ENCODE measurements around the gene GNA15.

Gene GNA15

DNA sequence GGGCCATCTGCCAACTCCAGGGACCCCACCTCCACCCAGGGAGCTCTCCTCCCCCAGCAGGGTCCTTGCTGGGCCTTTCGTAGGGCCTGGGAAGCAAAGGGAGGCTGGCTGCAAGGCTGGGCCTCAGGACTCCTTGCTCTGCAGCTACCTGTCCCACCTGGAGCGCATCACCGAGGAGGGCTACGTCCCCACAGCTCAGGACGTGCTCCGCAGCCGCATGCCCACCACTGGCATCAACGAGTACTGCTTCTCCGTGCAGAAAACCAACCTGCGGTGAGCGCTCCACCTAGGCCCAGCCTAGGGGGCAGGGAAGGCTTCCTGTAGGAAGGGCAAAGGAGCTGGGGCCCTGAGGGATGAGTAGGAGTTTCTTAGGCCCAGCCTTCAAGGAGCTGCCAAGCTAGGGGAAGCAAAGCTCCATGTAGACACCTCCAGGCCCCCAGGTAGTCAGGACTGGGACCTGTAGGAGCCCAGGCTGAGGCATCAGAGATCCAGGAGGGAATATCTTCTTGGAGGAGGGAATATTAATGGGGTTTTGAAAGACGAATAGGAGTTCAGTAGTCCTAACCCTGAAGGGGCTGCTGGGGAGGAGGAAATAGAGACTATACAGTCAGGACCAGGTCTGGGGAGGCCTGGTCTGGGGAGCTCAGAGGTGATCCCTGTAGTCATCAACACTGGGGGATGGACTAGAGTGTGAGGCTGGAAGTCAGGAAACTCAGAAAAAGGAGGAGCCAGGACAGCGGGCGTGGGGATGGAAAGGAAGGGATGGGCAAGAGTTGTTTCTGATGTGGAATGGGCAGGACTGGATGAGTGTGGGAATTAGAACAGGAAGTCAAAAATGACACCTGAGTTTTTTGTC, 16.0 kb downstream of the GNA15 start:
- Histone ChIP-seq H3K27ac (ENCODE audit: extremely low read depth, low read depth, low read length) (no peak overlapping the region), H3K9me3 (ENCODE audit: control insufficient read depth, insufficient read depth, low read depth, low read length) (no peaks in the 10 kb centered on the region), H3K4me3 (ENCODE audit: low read depth, low read length) (no peak overlapping the region), H3K36me3 (ENCODE audit: control insufficient read depth in 2 of 2, insufficient read depth in 1 of 2, low read length in 2 of 2) (no peaks in the 10 kb centered on the region), H3K4me1 (ENCODE audit: control insufficient read depth, insufficient read depth, low read length) (no peaks in the 10 kb centered on the region)
- ChIA-PET CTCF (interaction anchor here (0.6 to 2.1 kb wide), 5 partner anchors 10 to 122 kb away, joined by 3 to 7 read pairs (median 4); no protein-coding TSS in a partner anchor), POLR2A (no interaction called here)
- TF ChIP-seq GLIS2 (tag by site-specific recombination; IDR thresholded peaks at IDR 0.05) (no peak), ZNF514 (tag by site-specific recombination; IDR thresholded peaks at IDR 0.05) (no peak), KLF1 (tag by site-specific recombination; IDR thresholded peaks at IDR 0.05) (no peak), ZNF394 (tag by site-specific recombination; IDR thresholded peaks at IDR 0.05; ENCODE audit: borderline replicate concordance) (no peak), SP2 (tag by site-specific recombination; IDR thresholded peaks at IDR 0.05) (0 out of 2 replicates have a peak, but pooled peaks have one; percentile 17), ZFP3 (tag by site-specific recombination; IDR thresholded peaks at IDR 0.05; ENCODE audit: low read depth) (peak; percentile 95)

DNA sequence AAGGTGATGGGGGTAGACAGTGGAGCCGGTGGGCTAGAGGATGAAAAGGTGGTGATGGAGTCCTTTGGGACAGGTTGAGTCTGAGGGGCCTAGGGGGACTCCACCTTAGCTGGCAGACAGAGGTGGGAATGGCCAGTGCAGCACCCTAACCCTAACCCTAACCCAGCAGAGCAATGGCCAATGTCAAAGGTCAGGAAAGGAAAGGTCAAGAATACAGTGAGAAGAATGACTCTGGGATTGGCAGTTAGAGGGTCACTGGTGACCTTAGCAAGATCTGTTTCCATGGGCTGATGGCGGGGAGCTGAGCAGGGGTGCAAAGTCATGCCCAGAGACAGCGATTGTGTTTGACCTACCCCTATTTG, 16.6 kb downstream of the GNA15 start:
- H3K27ac ChIP-seq (ENCODE audit: extremely low read depth, low read depth, low read length) = no peak overlapping the region
- ChIA-PET CTCF (interaction anchor here (0.5 to 2.1 kb wide), 7 partner anchors 10 to 349 kb away, joined by 3 to 7 read pairs (median 4); no protein-coding TSS in a partner anchor), POLR2A (no interaction called here)
- H3K4me3 ChIP-seq (ENCODE audit: low read depth, low read length) = no peak overlapping the region
- TF ChIP-seq ZNF600 (tag by site-specific recombination; IDR thresholded peaks at IDR 0.05) (no peak), ZBTB20 (tag by site-specific recombination; IDR thresholded peaks at IDR 0.05) (no peak), ZNF501 (tag by site-specific recombination; IDR thresholded peaks at IDR 0.05) (no peak), ZNF140 (tag by site-specific recombination; IDR thresholded peaks at IDR 0.05) (no peak), TCF7L2 (IDR thresholded peaks at IDR 0.05; ENCODE audit: borderline replicate concordance, low read depth, low read length) (no peak), ZNF530 (tag by site-specific recombination; IDR thresholded peaks at IDR 0.05; ENCODE audit: low read depth) (no peak), ZNF341 (tag by site-specific recombination; IDR thresholded peaks at IDR 0.05; ENCODE audit: low read depth) (no peak)
- TF ChIP-seq, protein P1, sequence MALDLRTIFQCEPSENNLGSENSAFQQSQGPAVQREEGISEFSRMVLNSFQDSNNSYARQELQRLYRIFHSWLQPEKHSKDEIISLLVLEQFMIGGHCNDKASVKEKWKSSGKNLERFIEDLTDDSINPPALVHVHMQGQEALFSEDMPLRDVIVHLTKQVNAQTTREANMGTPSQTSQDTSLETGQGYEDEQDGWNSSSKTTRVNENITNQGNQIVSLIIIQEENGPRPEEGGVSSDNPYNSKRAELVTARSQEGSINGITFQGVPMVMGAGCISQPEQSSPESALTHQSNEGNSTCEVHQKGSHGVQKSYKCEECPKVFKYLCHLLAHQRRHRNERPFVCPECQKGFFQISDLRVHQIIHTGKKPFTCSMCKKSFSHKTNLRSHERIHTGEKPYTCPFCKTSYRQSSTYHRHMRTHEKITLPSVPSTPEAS (tag by site-specific recombination; IDR thresholded peaks at IDR 0.05) = no peak
- TF ChIP-seq, protein P2, sequence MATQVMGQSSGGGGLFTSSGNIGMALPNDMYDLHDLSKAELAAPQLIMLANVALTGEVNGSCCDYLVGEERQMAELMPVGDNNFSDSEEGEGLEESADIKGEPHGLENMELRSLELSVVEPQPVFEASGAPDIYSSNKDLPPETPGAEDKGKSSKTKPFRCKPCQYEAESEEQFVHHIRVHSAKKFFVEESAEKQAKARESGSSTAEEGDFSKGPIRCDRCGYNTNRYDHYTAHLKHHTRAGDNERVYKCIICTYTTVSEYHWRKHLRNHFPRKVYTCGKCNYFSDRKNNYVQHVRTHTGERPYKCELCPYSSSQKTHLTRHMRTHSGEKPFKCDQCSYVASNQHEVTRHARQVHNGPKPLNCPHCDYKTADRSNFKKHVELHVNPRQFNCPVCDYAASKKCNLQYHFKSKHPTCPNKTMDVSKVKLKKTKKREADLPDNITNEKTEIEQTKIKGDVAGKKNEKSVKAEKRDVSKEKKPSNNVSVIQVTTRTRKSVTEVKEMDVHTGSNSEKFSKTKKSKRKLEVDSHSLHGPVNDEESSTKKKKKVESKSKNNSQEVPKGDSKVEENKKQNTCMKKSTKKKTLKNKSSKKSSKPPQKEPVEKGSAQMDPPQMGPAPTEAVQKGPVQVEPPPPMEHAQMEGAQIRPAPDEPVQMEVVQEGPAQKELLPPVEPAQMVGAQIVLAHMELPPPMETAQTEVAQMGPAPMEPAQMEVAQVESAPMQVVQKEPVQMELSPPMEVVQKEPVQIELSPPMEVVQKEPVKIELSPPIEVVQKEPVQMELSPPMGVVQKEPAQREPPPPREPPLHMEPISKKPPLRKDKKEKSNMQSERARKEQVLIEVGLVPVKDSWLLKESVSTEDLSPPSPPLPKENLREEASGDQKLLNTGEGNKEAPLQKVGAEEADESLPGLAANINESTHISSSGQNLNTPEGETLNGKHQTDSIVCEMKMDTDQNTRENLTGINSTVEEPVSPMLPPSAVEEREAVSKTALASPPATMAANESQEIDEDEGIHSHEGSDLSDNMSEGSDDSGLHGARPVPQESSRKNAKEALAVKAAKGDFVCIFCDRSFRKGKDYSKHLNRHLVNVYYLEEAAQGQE (tag by site-specific recombination; IDR thresholded peaks at IDR 0.05) = no peak
- H3K4me1 ChIP-seq (ENCODE audit: control insufficient read depth, insufficient read depth, low read length) = no peaks in the 10 kb centered on the region
- H3K36me3 ChIP-seq (ENCODE audit: control insufficient read depth in 2 of 2, insufficient read depth in 1 of 2, low read length in 2 of 2) = no peaks in the 10 kb centered on the region
- no peaks in the 10 kb centered on the region for H3K9me3 ChIP-seq (ENCODE audit: control insufficient read depth, insufficient read depth, low read depth, low read length)
